HG03108 (cell line): ENCODE data around the gene CFAP45.
"Not testable (repeated sequence)": the region's sequence is repeated elsewhere in the genome, so short reads cannot be mapped to it uniquely, and the experiment has no call there.

Source experiments
- ATAC-seq: cut with Tn5 transposase; IDR thresholded peaks from one replicate; pipeline ENCODE4 v1.9.1; 2021; ENCODE audit warnings: moderate library complexity; ENCODE audit not compliant: unreplicated experiment

The CFAP45 gene

GRCh38 chr1:159908031-159908940 is 8.3 kb upstream of the CFAP45 start:
- no peak for ATAC-seq

GRCh38 chr1:159906960-159907359 is 7.0 kb upstream of the CFAP45 start:
- ATAC-seq = no peak

GRCh38 chr1:159904036-159904435 is 4.1 kb upstream of the CFAP45 start:
- ATAC-seq = not testable (repeated sequence)

- no peak for ATAC-seq
Measured at GRCh38 chr1:159902541-159902940, 2.6 kb upstream of the CFAP45 start.

- no peak for ATAC-seq
Measured at GRCh38 chr1:159900755-159901360, 893 bp upstream of the CFAP45 start.

GRCh38 chr1:159899634-159900033 is 331 bp downstream of the CFAP45 start:
- not testable (repeated sequence) for ATAC-seq

GRCh38 chr1:159898527-159898926 is 1.4 kb downstream of the CFAP45 start:
- no peak for ATAC-seq

GRCh38 chr1:159897962-159898361 is 2.0 kb downstream of the CFAP45 start:
- no peak for ATAC-seq

GRCh38 chr1:159896546-159896930 is 3.4 kb downstream of the CFAP45 start:
- ATAC-seq = no peak

GRCh38 chr1:159895836-159896545 is 4.0 kb downstream of the CFAP45 start:
- no peak for ATAC-seq

- ATAC-seq = no peak
Measured at GRCh38 chr1:159895286-159895685, 4.7 kb downstream of the CFAP45 start.

- no peak for ATAC-seq
Measured at GRCh38 chr1:159892944-159893343, 7.0 kb downstream of the CFAP45 start.

- ATAC-seq = peak; percentile 75
Measured at GRCh38 chr1:159891275-159892157, 8.4 kb downstream of the CFAP45 start.

- no peak for ATAC-seq
Measured at GRCh38 chr1:159890390-159890789, 9.6 kb downstream of the CFAP45 start.

- peak; percentile 82 for ATAC-seq
Measured at GRCh38 chr1:159889821-159890252, 10.1 kb downstream of the CFAP45 start.

- ATAC-seq = no peak
Measured at GRCh38 chr1:159889202-159889601, 10.8 kb downstream of the CFAP45 start.

- no peak for ATAC-seq
Measured at GRCh38 chr1:159884296-159884695, 15.7 kb downstream of the CFAP45 start.

- no peak for ATAC-seq
Measured at GRCh38 chr1:159883134-159883533, 16.8 kb downstream of the CFAP45 start.

- no peak for ATAC-seq
Measured at GRCh38 chr1:159882527-159882862, 17.5 kb downstream of the CFAP45 start.

GRCh38 chr1:159881622-159882526 is 18.1 kb downstream of the CFAP45 start:
- ATAC-seq = no peak
